HG03558 (cell line): Measurements from ENCODE around the gene MYO5A.
"Not testable (repeated sequence)": the region's sequence is repeated elsewhere in the genome, so short reads cannot be mapped to it uniquely, and the experiment has no call there.

Source experiments
- ATAC-seq: cut with Tn5 transposase; IDR thresholded peaks from one replicate; pipeline ENCODE4 v1.9.1; 2021; ENCODE audit warnings: moderate number of reproducible peaks; ENCODE audit not compliant: unreplicated experiment; ENCODE audit errors: extremely low read depth

The MYO5A gene

DNA sequence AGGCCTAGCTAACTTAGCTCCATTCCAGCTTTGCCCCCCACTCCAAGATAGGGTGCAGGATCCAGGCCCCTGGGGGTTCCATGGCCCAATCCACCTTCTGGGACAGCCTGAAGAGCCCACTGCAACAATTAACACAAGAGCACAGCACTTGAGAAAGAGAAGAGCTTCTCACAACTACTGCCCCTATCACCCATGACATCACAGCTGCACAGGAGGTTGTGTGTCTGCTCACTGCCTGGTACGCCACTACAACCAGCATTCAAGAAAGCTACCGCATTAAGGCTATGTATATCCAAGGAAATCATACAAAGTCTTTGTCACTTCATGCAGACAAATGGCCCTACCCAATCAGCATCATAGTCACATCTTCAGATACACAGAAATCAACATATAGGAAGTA, 62.0 kb downstream of the MYO5A start:
- no peak for ATAC-seq

DNA sequence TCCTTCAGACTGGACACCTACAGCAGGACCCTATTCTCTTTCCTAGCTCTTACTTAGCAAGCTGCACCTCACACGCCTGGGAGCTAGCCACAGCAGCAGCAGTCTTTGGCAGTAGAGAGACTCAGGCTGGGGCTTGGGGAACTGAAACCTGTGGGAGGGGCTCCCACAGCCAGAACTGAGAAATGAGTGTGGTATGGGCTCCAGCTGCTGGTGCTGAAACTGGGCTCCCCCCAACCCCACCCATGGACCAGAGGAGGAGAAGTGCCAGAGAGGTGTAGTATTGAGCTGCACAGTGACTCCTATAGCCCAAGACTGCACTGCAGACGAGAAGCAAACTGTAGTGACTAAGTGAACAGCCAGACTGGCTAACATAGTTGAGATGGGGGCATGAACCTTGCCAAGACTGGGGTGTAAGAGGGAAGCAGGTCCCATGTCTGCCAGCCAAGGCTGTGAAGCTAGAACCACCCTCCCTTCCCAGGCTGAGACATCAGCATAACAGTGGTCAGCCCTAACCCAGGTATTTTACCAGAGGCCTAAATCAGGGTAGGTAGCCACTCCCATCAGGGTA, 62.5 kb downstream of the MYO5A start:
- peak; percentile 76 for ATAC-seq

DNA sequence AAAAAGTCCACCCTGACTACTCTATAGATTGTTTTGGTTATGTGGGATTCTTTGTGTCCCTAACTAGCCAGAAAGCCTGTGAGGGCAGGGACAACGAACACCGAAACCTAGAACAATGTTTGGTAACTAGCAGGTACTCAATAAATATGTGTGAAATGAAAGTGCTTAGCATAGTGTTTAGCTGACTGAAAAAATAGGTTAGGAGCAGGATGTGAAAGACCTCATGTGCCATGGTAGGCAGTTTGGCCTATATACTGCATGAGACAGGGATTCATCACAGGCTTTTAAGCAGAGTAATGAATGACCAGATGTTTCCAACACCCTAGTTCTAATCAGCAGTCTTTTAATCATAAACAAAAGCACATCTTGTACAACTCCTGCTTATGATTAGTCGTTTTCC, 64.2 kb downstream of the MYO5A start:
- peak; percentile 56 for ATAC-seq

DNA sequence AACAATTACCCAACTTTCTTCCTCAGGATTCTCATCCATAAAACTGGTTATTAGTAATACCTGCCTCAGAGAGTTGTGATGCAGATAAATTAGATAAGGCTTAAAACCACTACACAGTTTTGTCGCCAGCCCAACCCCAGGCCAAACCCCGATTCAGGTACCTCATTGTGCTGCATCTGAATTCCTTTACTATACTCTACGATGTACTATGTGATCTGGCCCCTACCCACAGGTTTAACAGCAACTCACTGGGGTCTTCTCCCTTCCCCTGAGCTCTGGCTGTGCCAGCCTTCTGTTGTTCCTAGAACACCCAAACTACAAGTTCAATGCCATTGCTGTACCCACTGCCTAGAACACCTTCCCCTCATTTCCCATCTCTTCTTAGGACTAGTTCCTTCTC, 64.6 kb downstream of the MYO5A start:
- ATAC-seq = no peak

DNA sequence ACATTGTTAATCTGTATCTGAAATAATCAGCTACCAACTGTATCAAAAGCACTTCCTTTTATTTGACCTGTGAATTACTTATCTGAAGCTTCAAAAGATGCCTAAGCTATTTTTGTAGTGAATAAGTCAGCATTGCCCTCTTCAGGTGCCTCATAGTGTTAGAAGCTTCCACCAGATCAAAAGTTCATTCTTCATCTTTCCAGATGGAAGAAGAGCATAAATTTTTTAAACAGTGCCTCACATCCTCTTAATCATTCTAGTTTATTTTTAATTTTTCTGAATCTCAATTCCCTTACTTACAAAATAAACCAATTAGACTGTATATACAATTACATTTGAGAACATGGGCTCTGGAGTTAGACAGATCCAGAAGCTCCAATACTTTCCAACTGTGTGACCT, 65.0 kb downstream of the MYO5A start:
- no peak for ATAC-seq

DNA sequence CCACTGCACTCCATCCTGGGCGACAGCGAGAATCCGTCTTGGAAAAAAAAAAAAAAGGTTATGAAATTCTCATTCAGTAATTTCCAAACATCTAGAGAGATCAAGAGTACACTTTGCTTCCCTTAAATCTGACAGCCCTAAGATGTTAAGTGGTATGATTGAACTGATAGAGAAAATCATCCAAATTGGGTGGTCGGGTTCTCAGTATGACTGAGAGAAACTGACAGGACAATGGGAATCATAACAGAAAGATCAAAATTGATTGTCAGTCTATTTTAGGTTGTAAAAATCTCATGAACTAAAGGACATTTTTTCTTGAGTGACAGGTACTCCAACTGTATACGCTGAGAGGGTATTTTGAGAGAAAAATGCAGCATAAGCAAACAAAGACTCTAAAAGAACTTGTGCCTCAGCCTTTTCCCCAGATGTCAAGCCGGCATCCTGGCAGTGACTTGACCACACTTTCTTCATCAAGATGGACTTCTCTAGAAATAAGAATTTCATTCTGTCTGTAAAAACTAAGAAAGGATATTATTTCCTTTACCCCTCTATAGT, 65.8 kb downstream of the MYO5A start:
- ATAC-seq = no peak

DNA sequence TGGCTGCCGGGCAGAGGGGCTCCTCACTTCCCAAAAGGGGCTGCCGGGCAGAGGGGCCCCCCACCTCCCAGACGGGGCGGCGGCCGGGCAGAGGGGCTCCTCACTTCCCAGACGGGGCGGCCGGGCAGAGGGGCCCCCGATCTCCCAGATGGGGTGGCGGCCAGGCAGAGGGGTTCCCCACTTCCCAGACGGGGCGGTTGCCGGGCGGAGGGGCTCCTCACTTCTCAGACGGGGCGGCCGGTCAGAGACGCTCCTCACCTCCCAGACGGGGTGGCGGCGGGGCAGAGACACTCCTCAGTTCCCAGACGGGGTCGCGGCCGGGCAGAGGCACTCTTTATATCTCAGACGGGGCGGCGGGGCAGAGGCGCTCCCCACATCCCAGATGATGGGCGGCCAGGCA, 69.0 kb downstream of the MYO5A start:
- ATAC-seq = not testable (repeated sequence)

DNA sequence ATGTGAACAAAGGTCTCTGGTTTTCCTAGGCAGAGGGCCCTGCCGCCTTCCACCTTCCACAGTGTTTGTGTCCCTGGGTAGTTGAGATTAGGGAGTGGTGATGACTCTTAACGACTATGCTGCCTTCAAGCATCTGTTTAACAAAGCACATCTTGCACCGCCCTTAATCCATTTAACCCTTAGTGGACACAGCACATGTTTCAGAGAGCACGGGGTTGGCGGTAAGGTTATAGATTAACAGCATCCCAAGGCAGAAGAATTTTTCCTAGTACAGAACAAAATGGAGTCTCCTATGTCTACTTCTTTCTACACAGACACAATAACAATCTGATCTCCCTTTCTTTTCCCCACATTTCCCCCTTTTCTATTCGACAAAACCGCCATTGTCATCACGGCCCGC, 69.4 kb downstream of the MYO5A start:
- ATAC-seq = not testable (repeated sequence)

DNA sequence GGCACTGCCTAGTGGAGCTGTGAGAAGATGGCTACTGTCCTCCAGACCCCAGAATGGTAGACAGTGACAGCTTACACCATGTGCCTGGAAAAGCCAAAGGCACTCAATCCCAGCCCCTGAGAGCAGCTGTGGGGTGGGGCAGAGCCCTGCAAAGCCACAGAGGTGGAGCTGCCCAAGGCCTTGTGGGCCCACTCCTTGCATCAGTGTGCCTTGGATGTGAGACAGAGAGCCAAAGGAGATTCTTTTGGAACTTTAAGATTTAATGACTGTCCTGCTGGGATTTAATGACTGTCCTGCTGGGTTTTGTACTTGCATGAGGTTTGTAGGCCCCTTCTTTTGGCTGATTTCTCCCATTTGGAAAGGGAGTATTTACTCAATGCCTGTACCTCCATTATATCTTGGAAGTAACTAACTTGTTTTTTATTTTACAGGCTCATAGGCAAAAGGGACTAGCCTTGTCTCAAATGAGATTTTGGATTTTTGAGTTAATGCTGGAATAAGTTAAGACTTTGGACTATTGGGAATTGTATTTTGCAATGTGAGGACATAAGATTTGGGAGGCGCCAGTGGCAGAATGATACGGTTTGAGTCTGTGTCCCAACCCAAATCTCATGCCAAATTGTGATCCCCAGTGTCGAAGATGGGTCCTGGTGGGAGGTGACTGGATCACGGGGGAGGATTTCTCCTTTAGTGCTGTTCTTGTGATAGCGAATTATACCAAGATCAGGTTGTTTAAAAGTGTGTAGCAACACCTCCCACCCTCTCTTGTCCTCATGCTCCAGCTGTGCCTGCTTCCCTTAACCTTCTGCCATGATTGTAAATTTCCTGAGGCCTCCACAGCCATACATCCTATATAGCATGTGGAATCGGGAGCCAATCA, 80.4 kb downstream of the MYO5A start:
- no peak for ATAC-seq

DNA sequence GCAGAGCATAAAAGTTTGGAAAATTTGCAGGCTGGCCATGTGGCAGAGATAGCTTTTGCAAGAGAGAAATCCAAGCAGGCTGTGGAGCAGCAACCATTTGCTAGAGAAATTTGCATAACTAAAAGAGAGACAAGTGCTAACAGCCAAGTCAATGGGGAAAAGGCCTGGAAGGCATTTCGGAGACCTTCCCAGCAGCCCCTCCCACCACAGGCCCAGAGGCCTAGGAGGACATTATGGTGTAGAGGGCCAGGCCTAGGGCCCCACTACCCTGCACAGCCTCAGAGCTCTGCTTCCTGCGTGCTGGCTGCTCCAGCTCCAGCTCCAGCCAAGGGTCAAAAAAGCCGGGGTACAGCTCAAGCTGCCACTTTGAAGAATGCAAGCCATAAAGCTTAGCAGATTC, 82.7 kb downstream of the MYO5A start:
- ATAC-seq = no peak

DNA sequence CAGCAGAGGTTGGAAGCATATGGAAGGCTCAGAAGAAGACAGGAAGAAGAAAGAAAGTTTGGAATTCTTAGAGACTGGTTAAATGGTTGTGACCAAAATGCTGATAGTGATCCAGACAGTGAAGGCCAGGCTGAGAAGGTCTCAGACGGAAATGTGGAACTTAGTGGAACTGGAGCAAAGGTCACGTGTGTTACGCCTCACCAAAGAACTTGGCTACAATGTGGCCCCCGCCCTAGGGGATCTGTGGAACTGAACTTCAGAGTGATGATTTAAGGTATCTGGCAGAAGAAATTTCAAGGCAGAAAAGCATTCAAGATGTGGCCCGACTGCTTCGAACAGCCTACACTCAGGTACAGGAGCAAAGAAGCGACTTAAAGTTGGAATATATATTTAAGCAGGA, 83.1 kb downstream of the MYO5A start:
- no peak for ATAC-seq

DNA sequence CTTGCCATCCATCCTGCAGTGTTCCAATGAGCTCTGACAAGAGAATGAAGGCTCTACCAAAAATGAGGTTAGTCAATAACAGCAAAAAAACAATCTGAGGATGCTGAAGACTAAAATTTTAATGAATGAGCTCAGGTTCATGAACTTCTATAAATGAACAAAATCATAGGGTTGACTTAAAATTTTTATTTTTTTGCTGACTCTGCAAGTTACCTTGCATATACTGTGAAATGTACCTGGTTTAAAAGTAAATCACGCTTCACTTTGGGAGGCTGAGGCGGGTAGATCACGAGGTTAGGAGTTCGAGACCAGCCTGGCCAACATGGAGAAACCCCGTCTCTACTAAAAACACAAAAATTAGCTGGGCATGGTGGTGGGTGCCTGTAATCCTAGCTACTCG, 85.5 kb downstream of the MYO5A start:
- ATAC-seq = not testable (repeated sequence)

DNA sequence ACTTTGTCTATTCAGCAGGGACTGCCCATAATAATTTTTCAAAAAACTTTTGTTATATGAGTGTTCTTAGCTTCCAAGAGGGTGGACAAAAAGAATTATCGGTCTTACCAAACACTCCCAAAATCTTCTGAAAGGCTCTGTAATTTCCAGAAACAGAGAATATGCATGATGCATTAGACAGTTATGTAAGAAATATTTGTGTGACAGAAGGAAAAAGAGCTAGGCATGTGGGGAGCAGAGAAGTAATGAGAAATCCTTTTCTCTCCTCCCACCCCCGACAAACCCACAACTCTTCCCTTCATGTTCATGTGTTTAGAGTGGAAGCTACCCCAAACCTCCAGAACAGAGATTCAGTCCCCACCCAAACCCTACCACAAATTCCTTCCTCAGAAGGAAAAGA, 86.8 kb downstream of the MYO5A start:
- ATAC-seq = no peak

DNA sequence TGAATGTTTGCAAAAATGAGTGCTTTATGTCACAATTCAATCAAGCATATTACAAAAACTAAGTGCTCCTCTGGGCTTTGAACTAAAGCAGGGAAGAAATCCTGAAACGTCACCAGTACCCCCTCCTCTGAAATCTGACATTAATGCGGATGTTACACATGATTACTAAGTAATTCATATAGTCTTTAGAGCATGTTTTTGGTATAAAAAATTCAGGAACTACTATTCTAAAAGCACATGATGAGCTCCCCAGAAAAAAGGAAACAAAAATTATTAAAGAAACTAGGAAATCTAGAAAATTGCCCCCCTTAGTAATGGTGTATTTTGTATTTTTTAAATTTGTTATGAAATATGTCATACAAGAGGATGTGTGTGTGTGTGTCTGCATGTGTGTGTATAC, 87.7 kb downstream of the MYO5A start:
- no peak for ATAC-seq

DNA sequence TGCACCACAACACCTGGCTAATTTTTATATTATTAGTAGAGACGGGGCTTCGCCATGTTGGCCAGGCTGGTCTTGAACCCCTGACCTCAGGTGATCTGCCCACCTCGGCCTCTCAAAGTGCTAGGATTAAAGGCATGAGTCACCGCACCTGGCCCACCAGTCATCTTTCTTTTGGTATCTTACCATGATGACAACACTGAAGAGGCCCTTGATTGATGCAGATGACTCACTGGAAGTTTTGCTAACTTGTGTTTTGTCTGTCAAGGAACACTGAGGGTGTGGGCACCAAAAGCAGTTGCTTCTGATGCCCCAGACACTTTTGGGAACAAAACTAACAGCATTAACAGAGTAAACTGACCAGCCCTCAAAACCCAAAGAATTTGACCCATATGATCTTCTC, 88.3 kb downstream of the MYO5A start:
- ATAC-seq = no peak

DNA sequence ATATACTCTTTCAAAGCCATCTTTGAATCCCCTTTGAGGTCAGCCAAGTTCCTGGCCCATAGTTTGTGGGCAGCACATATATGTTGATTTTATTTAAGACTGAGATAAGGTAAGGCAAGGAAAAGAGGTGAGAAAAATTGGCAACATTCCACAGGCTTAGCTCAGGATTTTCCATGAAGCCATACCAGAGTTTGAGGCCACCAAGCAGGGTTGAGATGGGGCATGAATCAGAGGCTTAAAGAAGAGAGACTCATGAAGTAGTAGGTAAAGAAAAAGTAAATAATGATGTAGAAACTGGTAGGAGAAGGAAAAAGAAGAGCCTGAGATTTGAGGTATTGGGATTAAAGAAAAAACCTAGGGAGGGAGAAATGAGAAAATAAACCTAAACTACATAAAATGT, 89.2 kb downstream of the MYO5A start:
- no peak for ATAC-seq

DNA sequence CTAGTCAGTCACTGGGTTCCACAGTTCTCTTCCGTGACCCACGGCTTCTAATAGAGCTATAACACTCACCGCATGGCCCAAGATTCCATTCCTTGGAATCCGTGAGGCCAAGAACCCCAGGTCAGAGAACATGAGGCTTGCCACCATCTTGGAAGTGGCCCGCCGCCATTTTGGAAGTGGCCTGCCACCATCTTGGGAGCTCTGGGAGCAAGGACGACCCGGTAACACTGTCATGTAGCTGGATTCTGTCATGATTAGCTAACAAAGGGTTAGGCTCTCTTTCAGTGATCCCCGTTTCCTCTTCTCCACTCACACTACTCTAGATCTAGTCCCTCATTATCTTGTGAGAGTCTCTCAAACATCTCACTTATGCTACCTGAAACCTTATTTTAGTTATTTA, 89.6 kb downstream of the MYO5A start:
- ATAC-seq = not testable (repeated sequence)

DNA sequence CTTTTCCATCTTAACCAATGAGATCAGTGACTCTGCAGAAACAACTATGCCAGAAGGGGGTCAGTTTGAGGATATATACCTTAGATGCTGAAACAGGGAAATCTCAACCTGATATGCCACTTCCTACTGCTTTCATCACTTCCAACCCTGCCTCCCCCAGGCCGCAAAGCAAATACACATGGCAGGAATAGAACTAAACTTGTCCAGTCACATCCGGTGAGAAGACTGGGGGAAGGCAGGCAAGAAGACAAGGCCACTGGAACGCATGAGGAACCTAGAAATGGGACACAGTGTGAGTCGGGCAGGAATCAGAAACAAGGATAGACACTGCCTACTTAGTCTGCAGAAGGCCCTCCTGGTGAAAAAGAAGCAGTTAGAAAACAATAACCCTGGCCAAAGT, 90.6 kb downstream of the MYO5A start:
- no peak for ATAC-seq

DNA sequence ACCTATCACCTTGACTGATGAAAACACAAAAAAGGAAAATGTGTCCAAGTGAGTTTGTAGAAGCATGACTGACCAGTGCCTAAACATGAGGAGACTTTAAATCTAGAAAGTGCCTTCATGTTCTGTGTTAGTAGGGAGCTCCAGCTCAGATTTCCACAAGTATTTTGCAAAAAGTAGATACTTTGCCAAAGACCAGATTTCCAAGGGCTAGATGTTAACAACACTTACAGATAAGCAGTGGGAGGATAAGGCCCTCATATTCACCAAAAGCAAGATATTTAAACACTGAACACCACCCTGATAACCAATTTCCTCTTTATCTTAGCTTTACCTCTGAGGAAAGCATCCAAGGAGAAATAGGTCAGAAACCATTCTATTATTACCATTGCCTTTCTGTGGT, 91.0 kb downstream of the MYO5A start:
- ATAC-seq = no peak

DNA sequence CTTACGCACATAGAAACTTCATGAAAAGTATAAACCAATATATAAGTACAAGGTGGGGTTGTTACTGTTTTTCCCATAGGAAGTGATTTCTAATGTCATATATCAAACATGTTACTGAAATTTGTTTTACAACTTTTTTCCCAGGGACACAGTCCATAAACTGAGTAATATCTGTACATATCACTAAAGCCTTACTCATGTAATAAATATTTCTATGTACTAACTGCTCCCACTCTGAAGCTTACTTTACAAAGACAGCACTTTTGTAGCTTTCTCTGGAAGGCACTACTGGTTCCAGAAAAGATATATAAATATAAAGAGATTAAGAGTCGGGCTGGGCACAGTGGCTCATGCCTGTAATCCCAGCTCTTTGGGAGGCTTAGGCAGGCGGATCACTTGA, 91.7 kb downstream of the MYO5A start:
- no peak for ATAC-seq

DNA sequence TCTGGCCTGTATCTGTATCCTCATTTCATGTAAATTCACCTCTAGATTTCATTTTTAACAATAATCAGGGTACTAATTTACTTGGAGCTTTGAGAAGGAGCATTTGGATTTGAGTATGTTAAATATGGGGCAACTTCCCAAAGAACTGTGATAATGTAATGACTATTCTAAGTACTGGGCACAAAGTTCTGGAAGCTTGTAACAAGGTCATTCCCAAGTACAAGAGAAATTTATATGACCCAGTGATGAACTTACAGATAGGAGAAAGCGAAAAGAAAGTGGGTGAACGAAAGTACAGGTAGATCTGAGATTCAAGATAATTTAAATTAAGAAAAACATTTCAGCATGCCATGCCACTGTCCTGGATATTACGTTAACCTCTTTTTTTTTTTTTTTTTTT, 93.8 kb downstream of the MYO5A start:
- no peak for ATAC-seq

DNA sequence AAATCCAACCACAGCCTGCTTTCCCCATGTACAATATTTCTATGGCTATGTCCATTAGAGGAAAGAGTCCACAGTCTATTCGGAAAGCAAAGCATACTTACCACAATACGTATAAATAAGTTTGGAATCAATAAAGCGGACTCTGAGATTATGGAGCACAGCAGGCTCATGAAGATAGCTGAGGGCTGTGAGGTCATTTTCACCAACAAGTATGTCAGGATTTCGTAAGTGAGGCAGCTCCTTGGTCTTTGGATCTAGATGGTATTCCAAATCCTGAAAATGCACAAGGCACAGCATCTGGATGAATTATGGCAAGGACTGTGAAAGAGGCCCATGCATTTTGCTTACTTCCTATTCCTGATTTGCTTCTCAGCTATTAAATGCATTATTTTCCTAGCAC, 100.4 kb downstream of the MYO5A start:
- no peak for ATAC-seq
